GM23338 (cell line): Measurements from ENCODE around the gene PDIA6. TPM values are rescaled to one million over a fixed set of nuclear protein-coding genes. Genes with fewer than 3 reads are reported as not detected.

Source experiments
- ATAC-seq: fragments of 200-7000 bp; cut with Tn5 transposase; 3 replicates; pipeline ENCODE4 v1.9.1; 2020
- DNase-seq: peaks from one replicate; pipeline ENCODE4 v3.0.0-alpha.2; 2015; ENCODE audit warnings: low spot score
- H2AFZ ChIP-seq: fragments of 200-600 bp; sonication (generic); 2 replicates; pipeline ENCODE4 v1.8.0; 2016; ENCODE audit warnings: antibody characterized with exemption, mild to moderate bottlenecking, moderate library complexity
- H3F3A ChIP-seq: fragments of 200-600 bp; sonication (generic); replicated peaks from 2 replicates; pipeline ENCODE4 v1.8.0; 2017; ENCODE audit warnings: antibody characterized with exemption, mixed run types, low read depth
- H3K27ac ChIP-seq: fragments of 200-600 bp; sonication (generic); 2 replicates; pipeline ENCODE4 v1.6.1; 2016; ENCODE audit warnings: low read depth
- H3K27me3 ChIP-seq: fragments of 200-600 bp; sonication (generic); 2 replicates; pipeline ENCODE4 v1.8.0; 2016; ENCODE audit warnings: mild to moderate bottlenecking, mixed run types, moderate library complexity; ENCODE audit not compliant: insufficient read depth
- H3K36me3 ChIP-seq: fragments of 200-600 bp; sonication (generic); 2 replicates; pipeline ENCODE4 v1.8.0; 2016; ENCODE audit warnings: mild to moderate bottlenecking; ENCODE audit not compliant: insufficient read depth
- H3K4me1 ChIP-seq: fragments of 200-600 bp; sonication (generic); 2 replicates; pipeline ENCODE4 v1.8.0; 2016; ENCODE audit warnings: mild to moderate bottlenecking, moderate library complexity; ENCODE audit not compliant: insufficient read depth
- H3K4me2 ChIP-seq: fragments of 200-600 bp; sonication (generic); 2 replicates; pipeline ENCODE4 v1.7.1; 2017; ENCODE audit warnings: mixed run types
- H3K4me3 ChIP-seq: fragments of 200-600 bp; sonication (generic); 2 replicates; pipeline ENCODE4 v1.6.1; 2016; ENCODE audit warnings: mixed run types
- H3K79me2 ChIP-seq: fragments of 200-600 bp; sonication (generic); replicated peaks from 2 replicates; pipeline ENCODE4 v1.8.0; 2017; ENCODE audit warnings: mild to moderate bottlenecking; ENCODE audit not compliant: insufficient read depth
- H3K9me2 ChIP-seq: fragments of 200-600 bp; sonication (generic); 2 replicates; pipeline ENCODE4 v1.8.0; 2017; ENCODE audit not compliant: insufficient read depth
- H4K20me1 ChIP-seq: fragments of 200-600 bp; sonication (generic); replicated peaks from 2 replicates; pipeline ENCODE4 v1.8.0; 2017; ENCODE audit warnings: mild to moderate bottlenecking; ENCODE audit not compliant: insufficient read depth
- H3K27ac Mint-ChIP-seq: 2 replicates; pipeline ENCODE4 v1.8.0; 2020; ENCODE audit warnings: inconsistent platforms, mild to moderate bottlenecking, moderate library complexity, mixed read lengths
- H3K27me3 Mint-ChIP-seq: 3 replicates; pipeline ENCODE4 v1.8.0; 2022; ENCODE audit warnings: low read depth, mild to moderate bottlenecking, moderate library complexity, mixed read lengths, inconsistent platforms; ENCODE audit not compliant: insufficient read depth, poor library complexity
- H3K36me3 Mint-ChIP-seq: 3 replicates; pipeline ENCODE4 v1.8.0; 2021; ENCODE audit warnings: low read depth, mild to moderate bottlenecking, inconsistent platforms, moderate library complexity, mixed read lengths
- H3K4me1 Mint-ChIP-seq: 3 replicates; pipeline ENCODE4 v1.8.0; 2020; ENCODE audit warnings: mild to moderate bottlenecking, inconsistent platforms, mixed read lengths
- H3K4me3 Mint-ChIP-seq: 3 replicates; pipeline ENCODE4 v1.8.0; 2021; ENCODE audit warnings: moderate library complexity, mild to moderate bottlenecking, inconsistent platforms, mixed read lengths
- H3K9me3 Mint-ChIP-seq: 3 replicates; pipeline ENCODE4 v1.8.0; 2020; ENCODE audit warnings: moderate library complexity, mild to moderate bottlenecking, inconsistent platforms, mixed read lengths
- EZH2 ChIP-seq: fragments of 200-600 bp; sonication (generic); IDR thresholded peaks from one replicate; pipeline ENCODE4 v1.8.0; 2017; ENCODE audit warnings: antibody characterized with exemption, mild to moderate bottlenecking, low read depth; ENCODE audit not compliant: unreplicated experiment
- JUNB ChIP-seq: IDR thresholded peaks from one replicate; pipeline ENCODE4 v1.6.1; 2016; ENCODE audit warnings: antibody characterized with exemption; ENCODE audit not compliant: unreplicated experiment
- NANOG ChIP-seq: IDR thresholded peaks from 2 replicates; pipeline ENCODE4 v1.6.1; 2016; ENCODE audit warnings: antibody characterized with exemption, borderline replicate concordance
- POLR2AphosphoS5 ChIP-seq: IDR thresholded peaks from 2 replicates; pipeline ENCODE4 v1.6.1; 2016; ENCODE audit warnings: antibody characterized with exemption, low read depth
- REST ChIP-seq: IDR thresholded peaks from one replicate; pipeline ENCODE4 v1.6.1; 2018; ENCODE audit warnings: antibody characterized with exemption; ENCODE audit not compliant: unreplicated experiment
- STAT1 ChIP-seq: IDR thresholded peaks from one replicate; pipeline ENCODE4 v1.6.1; 2016; ENCODE audit warnings: antibody characterized with exemption; ENCODE audit not compliant: unreplicated experiment
- ZNF331 ChIP-seq: fragments of 250-450 bp; sonication (Bioruptor Pico); IDR thresholded peaks from 2 replicates; pipeline ENCODE4 v1.5.0; 2020; ENCODE audit warnings: low read depth, mild to moderate bottlenecking, moderate library complexity
- ZNF462 ChIP-seq: fragments of 250-450 bp; sonication (Bioruptor Pico); IDR thresholded peaks from 2 replicates; pipeline ENCODE4 v1.5.0; 2020; ENCODE audit warnings: mild to moderate bottlenecking, moderate library complexity
- polyA plus RNA-seq: library from polyadenylated mRNA; unstranded; fragments of >200 nt; fragmentation: Nextera tagmentation; extraction: Ambion mirVana; gene quantifications from 2 replicates; pipeline ENCODE4 v1.2.1, GENCODE V29; 2016
- total RNA-seq: library from RNA; depleted of rRNA; stranded (reverse); fragments of >200 nt; shearing (Covaris generic); gene quantifications from 2 replicates; pipeline ENCODE4 v1.2.3, GENCODE V29; 2014
- TF ChIP-seq, protein P1 (sequence below), 2 experiments: fragments of 200-600 bp in 1 of 2; sonication (generic) in 1 of 2; conservative IDR thresholded peaks; 2 replicates each; pipeline versions ENCODE4 v1.5.1 to v1.6.1; 2016 to 2017; ENCODE audit warnings: antibody characterized with exemption in 2 of 2, low read depth in 2 of 2, mild to moderate bottlenecking in 2 of 2, moderate library complexity in 1 of 2

The PDIA6 gene
- total and polyA plus RNA-seq, 2 experiments from 2014 or later = 331 to 382 TPM

- Histone ChIP-seq H3K36me3 (peaks cover 89% of the 10 kb centered on the region), H3K79me2 (peaks cover 32% of the 10 kb centered on the region), H3F3A (0 out of 2 replicates have a peak, but pooled peaks cover 9% of the 10 kb centered on the region), H3K4me3 (no peak overlapping the region), H3K9me2 (no peaks in the 10 kb centered on the region), H3K4me1 (no peaks in the 10 kb centered on the region), H3K27me3 (no peaks in the 10 kb centered on the region), H3K27ac (no peak overlapping the region), H3K4me2 (no peak overlapping the region), H2AFZ (no peak overlapping the region), H4K20me1 (peaks cover 51% of the 10 kb centered on the region)
- H3K36me3 Mint-ChIP-seq = peaks cover 100% of the 10 kb centered on the region
- no peak overlapping the region for H3K27ac Mint-ChIP-seq
- no peak for DNase-seq
- no peaks in the 10 kb centered on the region for H3K9me3 Mint-ChIP-seq
- no peak for TF ChIP-seq STAT1
- no peak for TF ChIP-seq POLR2AphosphoS5
- TF ChIP-seq ZNF462 (CRISPR knock-in tag) = no peak
- no peak for TF ChIP-seq NANOG
- TF ChIP-seq JUNB = no peak
- no peak for TF ChIP-seq ZNF331 (CRISPR knock-in tag)
- TF ChIP-seq EZH2 = no peak
- TF ChIP-seq, protein P1, sequence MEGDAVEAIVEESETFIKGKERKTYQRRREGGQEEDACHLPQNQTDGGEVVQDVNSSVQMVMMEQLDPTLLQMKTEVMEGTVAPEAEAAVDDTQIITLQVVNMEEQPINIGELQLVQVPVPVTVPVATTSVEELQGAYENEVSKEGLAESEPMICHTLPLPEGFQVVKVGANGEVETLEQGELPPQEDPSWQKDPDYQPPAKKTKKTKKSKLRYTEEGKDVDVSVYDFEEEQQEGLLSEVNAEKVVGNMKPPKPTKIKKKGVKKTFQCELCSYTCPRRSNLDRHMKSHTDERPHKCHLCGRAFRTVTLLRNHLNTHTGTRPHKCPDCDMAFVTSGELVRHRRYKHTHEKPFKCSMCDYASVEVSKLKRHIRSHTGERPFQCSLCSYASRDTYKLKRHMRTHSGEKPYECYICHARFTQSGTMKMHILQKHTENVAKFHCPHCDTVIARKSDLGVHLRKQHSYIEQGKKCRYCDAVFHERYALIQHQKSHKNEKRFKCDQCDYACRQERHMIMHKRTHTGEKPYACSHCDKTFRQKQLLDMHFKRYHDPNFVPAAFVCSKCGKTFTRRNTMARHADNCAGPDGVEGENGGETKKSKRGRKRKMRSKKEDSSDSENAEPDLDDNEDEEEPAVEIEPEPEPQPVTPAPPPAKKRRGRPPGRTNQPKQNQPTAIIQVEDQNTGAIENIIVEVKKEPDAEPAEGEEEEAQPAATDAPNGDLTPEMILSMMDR (conservative IDR thresholded peaks at IDR 0.05; ENCODE audit: low read depth in 2 of 2) = no peak
- no peak for TF ChIP-seq REST
- H3K27me3 Mint-ChIP-seq = no peaks in the 10 kb centered on the region
- no peak for ATAC-seq
- no peak overlapping the region for H3K4me3 Mint-ChIP-seq
- no peaks in the 10 kb centered on the region for H3K4me1 Mint-ChIP-seq
Observed at GRCh38 chr2:10786240-10786982, 26.2 kb downstream of the PDIA6 start.
